Placental pericyte (primary cell): Measurements from ENCODE around the gene TRIM29. TPM values are rescaled to one million over a fixed set of nuclear protein-coding genes. Genes with fewer than 3 reads are reported as not detected.

Experiments used
- total RNA-seq: library from RNA; depleted of rRNA; stranded (reverse); fragments of >200 nt; gene quantifications from 2 replicates; pipeline ENCODE4 v1.2.3, GENCODE V29; 2012

Gene TRIM29
- 0.44 and 0.57 TPM in 2 replicates for total RNA-seq

DNA sequence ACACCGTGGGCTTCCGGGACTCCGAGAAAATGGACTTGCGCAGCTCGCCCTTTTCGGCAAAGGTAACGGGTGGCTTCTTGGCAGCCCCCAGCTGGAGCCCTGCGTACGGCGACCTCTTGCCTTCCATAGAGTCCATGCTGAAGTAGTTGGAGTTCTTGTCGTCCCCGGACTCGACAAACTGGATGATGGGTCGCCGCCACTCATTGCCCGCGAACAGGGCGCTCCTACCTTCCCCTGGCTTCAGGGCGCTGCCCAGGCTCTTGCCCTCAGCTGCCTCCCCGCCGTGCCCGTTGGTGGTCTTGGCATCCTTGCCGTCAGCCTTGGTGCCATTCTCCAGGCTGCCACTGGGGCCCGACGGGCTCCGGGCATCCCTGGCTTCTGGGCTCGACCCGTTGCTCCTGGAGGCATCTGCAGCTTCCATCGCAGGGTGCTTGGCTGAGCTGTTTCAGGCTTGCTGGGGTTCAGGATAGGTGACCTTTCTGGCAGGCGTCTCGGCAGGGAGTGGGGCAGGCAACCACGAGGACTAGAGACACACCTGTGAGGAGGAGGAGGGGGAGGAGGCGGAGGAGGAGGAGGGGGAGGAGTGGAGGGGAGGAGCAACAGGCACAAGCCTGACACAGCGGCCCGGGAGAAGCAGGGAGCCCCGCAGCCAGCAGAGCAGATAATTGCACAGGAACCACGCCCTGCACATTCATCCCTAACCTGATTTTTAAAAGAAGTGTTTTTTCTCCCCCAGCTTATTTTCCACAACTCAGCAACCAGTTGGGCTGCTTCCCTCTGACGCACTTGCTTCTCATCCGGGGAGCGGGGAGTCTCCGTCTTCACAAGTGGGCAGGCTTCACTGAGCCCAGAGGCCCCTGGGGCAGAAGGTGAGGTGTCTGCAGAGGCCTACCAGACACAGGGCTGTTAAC, at the start of gene TRIM29:
Gene TRIM29 (minus strand): TSS at position 503 of the 911 bp plus-strand sequence. CDS start 82 bp downstream, at position 421.

Other genes with a start within 250 kb of the TRIM29 start
- gene OAF, start 72.9 kb upstream of the TRIM29 start, total RNA-seq, result 48.4 and 61.7 TPM in 2 replicates
- not detected in 2 replicates for gene POU2F3, start 102.0 kb upstream of the TRIM29 start, total RNA-seq
- gene TLCD5, start 187.2 kb upstream of the TRIM29 start, total RNA-seq, result 6.6 and 16.0 TPM in 2 replicates
- 89.9 and 124 TPM in 2 replicates for gene ARHGEF12, start 198.3 kb upstream of the TRIM29 start, total RNA-seq